PFSK-1 (cell line): ENCODE measurements around the gene RWDD4.

Experiments
- FOXP2 ChIP-seq: optimal IDR thresholded peaks from 2 replicates; pipeline ENCODE3; 2011; ENCODE audit warnings: borderline replicate concordance, control low read depth, inconsistent platforms; ENCODE audit not compliant: insufficient read depth; ENCODE audit errors: extremely low read length, extremely low read depth
- POLR2AphosphoS5 ChIP-seq: IDR thresholded peaks from 2 replicates; pipeline ENCODE4 v1.6.1; 2012; ENCODE audit warnings: low read depth, mild to moderate bottlenecking, control low read depth, low read length, moderate library complexity
- REST ChIP-seq, 2 experiments: IDR thresholded peaks; 2 replicates each; pipeline versions ENCODE4 v1.6.1 to v1.8.0; 2011 to 2012; ENCODE audit warnings: low read depth in 2 of 2, low read length in 2 of 2, control low read depth in 1 of 2, inconsistent platforms in 1 of 2, mild to moderate bottlenecking in 1 of 2, moderate library complexity in 1 of 2; ENCODE audit not compliant: insufficient read depth in 1 of 2
- SIN3A ChIP-seq: IDR thresholded peaks from 2 replicates; pipeline ENCODE4 v1.6.1; 2012; ENCODE audit warnings: mild to moderate bottlenecking, low read length, moderate library complexity, borderline replicate concordance; ENCODE audit not compliant: insufficient read depth
- TAF1 ChIP-seq: IDR thresholded peaks from 2 replicates; pipeline ENCODE4 v1.6.1; 2012; ENCODE audit warnings: low read length, control low read depth, borderline replicate concordance; ENCODE audit not compliant: insufficient read depth

The RWDD4 gene

GRCh38 chr4:183600189-183600685, 58.7 kb downstream of the RWDD4 start:
- TF ChIP-seq TAF1 (no peak), SIN3A (no peak), REST (IDR thresholded peaks at IDR 0.05; ENCODE audit: insufficient read depth in 1 of 2, low read depth in 2 of 2, low read length in 2 of 2) (no peak)

DNA sequence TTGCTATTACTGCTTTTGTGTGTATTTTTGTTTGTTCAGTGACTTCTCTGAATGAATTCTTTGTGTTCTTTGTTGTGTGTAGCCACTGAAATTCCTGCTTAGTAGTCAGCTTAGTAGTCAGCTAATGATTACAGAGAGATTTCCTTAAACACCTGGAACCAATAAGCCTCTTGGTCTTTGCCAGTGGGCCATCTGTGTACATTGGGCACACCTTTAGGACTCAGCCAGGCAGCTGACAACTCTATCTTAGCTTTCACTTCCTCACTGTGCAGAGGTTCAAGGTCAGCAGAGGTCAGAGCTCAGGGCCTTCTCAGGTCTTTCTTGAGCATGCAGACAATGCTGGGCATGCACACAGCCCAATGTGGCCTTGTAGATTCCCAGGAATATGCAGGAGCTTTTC, 59.3 kb downstream of the RWDD4 start:
- no peak for TF ChIP-seq TAF1
- TF ChIP-seq REST (IDR thresholded peaks at IDR 0.05; ENCODE audit: insufficient read depth in 1 of 2, low read depth in 2 of 2, low read length in 2 of 2) = no peak
- no peak for TF ChIP-seq SIN3A
- TF ChIP-seq POLR2AphosphoS5 = no peak
- TF ChIP-seq FOXP2 = no peak

DNA sequence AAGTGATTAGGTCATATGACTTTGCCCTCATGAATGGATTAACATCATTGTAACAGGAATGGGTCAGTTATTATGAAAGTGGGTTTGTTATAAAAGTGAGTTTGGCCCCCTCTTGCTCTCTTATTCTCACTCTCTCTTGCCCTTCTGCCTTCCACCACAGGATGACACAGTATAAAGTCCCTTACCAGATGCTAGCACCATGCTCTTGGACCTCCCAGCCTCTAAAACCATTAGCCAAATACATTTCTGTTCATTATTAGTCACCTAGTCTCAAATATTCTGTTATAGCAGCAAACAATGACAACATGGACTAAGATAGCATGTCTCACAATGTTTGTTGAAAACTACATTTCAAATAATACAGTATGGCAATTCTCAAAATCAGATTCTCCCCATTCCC, 59.7 kb downstream of the RWDD4 start:
- no peak for TF ChIP-seq SIN3A
- no peak for TF ChIP-seq FOXP2
- TF ChIP-seq REST (IDR thresholded peaks at IDR 0.05; ENCODE audit: insufficient read depth in 1 of 2, low read depth in 2 of 2, low read length in 2 of 2) = no peak
- TF ChIP-seq TAF1 = no peak
- TF ChIP-seq POLR2AphosphoS5 = no peak

DNA sequence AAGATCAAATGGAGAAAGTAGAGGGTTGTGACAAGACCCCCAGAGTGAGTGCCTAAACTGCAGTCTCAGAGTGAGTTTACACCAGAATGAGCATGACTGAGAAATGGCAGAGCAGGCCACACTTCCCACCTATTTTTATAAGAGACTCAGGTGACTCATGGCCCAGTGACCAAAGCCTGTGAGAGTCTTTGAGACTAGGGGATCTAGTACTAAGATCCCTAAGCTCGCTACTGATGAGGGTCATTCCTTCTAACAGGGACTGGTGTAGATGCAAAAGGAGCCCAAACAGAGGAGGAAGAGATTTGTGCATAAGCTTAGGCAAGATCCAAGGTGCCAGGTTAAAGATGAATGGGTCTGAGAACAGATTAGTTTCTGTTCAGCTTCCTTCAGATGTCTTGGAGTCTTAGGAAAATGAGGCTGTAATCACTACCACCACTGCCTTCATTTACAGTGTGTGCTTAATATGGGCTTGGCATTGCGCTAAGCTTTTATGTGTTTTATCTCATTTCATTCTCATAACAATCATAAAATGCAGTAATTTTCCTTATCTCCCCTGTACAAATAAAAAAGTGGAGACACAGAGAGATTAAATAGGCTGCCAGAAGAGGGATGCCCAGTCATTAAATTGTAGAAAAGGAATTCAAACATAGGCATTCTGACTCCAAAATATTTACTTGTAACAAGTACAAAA, 62.8 kb downstream of the RWDD4 start:
- TF ChIP-seq FOXP2 (no peak), REST (IDR thresholded peaks at IDR 0.05; ENCODE audit: insufficient read depth in 1 of 2, low read depth in 2 of 2, low read length in 2 of 2) (no peak), TAF1 (no peak), POLR2AphosphoS5 (no peak), SIN3A (no peak)

- TF ChIP-seq TAF1 (no peak), POLR2AphosphoS5 (no peak), FOXP2 (no peak), SIN3A (no peak), REST (IDR thresholded peaks at IDR 0.05; ENCODE audit: insufficient read depth in 1 of 2, low read depth in 2 of 2, low read length in 2 of 2) (no peak)
Measured at GRCh38 chr4:183594823-183595222, 64.2 kb downstream of the RWDD4 start.
